ENCODE results near the gene DDX1.
A peak's percentile ranks its signal among the peaks of the same experiment; 100 is the strongest.
"Not testable (repeated sequence)": the region's sequence is repeated elsewhere in the genome, so short reads cannot be mapped to it uniquely, and the experiment has no call there.

The DDX1 gene

DNA sequence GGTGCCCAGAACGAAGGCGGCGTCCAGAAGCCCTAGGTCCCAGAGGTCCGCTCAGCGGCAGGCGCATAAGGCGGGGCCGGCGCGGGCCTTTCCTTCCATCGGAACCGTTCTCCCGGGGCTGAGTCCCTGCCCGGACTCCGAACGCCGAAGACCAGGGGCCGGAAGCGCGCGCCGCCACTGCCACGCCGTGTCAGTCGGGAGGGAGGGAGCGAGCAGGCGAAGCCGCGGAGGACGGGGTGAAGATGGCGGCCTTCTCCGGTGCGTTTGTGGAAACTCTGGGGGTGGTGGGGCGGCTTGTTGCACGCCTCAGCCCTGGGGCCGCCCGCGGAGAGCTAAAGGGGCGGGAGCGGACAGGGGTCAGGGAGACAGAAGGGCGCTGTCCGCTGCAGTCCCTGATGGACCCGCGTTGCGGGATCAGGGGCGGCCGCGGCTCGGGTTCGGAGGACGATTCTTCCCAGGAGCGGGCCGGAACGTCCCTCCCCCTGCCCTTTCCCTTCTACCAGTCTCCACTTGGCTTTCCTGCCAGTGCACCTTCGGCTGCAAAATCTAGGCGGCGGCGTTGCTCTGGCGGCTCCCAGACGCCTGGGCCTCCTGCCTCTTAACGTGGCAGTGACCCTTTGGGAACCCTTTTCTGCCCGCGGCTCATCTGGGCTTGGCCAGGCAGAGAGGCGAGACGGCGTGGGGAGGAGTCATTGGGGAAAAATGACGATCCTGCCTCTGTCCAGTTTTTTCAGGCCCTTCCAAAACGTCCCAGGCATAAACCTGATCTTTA lies at the start of gene DDX1:
DDX1 (plus strand) TSS at position 177 of the 772 bp plus-strand sequence; CDS start at position 243, 66 bp downstream.
- peak; percentile 86 for DNase-seq

DNA sequence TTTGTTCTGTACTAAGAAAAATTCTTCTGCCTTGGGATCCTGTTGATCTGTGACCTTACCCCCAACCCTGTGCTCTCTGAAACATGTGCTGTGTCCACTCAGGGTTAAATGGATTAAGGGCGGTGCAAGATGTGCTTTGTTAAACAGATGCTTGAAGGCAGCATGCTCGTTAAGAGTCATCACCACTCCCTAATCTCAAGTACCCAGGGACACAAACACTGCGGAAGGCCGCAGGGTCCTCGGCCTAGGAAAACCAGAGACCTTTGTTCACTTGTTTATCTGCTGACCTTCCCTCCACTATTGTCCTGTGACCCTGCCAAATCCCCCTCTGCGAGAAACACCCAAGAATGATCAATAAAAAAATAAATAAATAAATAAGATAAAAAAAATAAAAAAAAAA lies 49.4 kb upstream of the DDX1 start:
- not testable (repeated sequence) for DNase-seq

DNA sequence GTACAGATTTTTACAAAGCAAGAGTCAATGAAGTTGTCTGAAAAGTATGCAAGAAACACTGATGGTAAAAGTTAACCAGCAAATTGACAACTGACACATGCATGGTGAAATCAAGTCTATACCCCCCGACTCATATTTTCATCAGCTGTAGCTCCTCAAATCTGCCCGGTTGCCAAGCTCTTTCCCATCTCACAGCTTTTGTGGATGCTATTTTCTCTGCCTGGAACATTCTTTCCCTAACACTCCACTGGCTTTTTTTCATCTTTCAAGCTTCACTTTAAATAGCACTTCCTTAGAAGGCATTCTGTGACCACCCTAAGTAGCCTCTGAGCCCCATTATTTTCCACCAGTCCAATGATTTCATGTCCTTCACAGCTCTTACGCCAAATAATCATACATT lies 48.6 kb upstream of the DDX1 start:
- DNase-seq, result no peak

DNA sequence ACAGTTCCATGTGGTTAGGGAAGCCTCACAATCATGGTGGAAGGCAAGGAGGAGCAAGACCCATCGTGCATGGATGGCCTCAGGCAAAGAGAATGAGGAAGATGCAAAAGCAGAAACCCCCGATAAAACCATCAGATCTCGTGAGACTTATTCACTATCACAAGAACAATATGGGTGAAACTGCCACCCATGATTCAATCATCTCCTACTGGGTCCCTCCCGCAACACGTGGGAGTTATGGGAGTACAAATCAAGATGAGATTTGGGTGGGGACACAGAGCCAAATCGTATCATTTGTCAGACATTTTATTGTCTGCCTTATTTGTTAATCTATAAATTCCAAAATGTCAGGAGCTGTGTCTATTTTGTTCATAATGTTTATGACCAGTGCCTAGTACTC lies 48.1 kb upstream of the DDX1 start:
- no peak for DNase-seq

DNA sequence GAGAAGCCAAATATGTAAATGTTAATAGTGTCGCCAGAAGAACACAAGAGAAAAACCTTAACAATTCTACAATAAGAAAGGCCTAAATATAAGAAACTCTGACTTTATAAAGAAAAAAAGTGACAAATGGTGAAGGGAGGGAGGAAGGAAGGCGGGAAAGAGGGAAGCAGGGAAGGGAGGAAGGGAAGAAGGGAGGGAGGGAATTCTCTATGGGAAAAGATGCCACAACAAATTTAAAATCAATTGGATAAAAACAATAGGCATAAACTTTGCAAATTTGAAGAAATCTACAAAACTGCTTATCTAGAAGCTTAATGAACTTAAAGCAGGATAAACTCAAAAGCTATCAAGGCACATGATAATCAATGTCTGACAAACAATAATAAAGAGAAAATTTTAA lies 47.4 kb upstream of the DDX1 start:
- no peak for DNase-seq

DNA sequence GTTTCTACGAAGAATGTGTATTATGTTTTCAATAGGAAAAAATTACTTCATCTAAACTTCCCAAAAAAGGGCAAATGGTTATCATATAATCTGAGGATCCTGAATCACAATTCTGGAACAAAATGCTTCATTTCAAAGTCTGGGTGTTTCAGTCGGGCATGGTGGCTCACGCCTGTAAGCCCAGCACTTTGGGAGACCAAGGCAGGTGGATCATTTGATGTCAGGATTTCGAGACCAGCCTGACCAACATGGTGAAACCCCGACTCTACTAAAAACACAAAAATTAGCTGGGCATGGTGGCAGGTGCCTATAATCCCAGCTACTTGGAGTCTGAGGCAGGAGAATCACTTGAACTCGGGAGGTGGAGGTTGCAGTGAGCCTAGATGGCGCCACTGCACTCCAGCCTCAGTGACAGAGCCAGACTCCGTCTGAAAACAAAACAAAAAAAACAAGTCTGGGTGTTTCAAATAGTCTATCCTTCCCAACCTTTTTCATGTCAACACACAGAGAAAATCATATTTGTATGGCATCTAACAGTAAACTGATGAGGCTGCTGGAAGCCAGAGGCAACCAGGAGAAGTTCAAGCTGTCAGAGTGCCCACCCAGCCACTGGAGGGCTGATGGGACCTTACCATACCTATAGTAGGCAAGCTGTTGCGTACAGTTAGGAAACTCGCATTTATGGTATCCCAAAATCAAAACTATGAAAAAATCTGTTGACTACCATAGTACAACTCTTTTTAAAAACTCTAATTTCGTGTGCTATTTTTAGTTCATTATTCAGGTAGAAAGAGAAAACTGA lies 45.2 kb upstream of the DDX1 start:
- no peak for DNase-seq

DNA sequence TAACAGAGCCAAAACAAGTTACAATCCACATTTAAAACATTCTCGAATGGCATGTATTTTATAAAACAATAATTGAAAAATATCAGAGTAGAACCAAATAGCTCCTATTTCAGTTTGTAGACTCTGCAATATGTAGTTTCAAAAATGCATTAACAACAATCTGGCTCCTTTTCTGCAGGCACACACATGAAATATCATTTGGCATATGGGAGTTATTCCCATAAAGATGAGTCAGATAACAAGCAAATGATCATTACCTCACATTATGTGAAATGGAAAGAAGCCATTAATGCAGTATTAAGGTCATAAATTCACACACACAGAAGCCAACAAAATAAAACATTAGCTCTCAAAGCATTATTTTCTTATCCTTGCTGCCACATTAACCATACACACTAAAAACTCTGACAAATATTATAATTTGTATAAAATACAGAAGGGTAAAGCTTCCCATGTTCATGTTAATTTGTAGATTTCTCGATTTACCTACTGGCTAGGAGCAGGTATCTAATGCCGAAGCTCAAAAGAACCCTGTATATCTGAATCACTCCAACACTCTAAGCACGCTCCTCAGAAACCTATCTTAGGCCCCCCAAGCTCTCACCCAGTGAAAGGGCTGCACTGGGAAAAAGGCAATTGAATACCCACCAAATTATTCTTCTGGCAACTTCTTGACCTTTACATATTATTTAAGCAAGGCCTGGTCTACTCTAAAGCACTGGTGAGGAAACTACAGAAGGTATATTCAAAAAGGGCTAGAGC lies 44.4 kb upstream of the DDX1 start:
- DNase-seq, result no peak

DNA sequence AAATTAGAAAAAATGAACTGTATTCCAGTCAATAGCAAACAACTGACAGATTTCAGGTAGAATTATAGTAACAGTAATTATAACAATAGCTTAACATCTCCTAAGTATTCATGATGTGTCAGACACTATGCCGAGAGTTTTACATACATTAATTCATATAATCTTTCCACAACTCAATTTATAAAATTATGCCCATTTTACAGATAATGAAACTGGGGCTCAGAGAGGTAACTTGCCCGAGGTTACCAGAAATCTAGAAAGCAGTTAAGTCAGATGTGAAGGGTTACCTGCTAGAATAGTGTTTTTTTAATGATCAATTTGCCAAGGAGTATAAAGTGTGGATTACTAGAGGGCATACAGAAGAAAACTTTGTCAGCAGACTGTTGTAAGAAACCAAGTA lies 42.7 kb upstream of the DDX1 start:
- DNase-seq, result no peak

DNA sequence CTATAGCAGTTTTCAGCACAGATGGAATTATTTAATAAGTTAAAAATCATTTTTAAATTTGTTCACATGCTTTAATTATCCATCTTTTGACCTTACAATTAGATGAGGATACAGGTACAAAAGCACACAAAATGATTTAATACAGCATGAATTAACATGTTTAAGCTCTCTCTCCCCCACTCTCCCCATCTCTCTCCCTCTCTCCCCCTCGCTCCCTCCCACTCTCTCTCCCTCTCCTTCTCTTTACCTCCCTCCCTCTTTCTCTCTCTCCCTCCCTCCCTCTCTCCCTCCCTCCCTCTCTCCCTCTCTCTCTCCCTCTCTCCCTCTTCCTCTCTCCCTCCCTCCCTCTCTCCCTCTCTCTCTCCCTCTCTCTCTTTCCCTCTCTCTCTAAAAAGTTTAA lies 38.1 kb upstream of the DDX1 start:
- DNase-seq, result no peak

DNA sequence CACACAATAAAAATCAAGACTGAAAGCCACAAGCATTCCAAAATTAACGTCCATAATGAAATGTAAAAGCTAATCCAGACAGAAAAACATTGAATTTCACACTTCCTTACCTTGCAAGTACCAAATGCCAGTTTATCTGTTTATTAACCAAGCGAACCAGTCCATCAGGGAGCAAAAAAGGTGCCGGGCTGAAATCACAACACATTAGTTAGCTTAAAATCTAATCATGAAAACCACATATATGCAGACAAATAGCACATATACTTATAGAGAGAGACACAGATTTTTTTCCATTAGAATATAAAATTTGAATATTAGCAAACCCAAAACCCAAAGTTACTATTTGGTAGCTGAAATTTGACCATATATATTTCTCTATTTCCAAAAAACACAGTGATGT lies 37.7 kb upstream of the DDX1 start:
- DNase-seq, result no peak

DNA sequence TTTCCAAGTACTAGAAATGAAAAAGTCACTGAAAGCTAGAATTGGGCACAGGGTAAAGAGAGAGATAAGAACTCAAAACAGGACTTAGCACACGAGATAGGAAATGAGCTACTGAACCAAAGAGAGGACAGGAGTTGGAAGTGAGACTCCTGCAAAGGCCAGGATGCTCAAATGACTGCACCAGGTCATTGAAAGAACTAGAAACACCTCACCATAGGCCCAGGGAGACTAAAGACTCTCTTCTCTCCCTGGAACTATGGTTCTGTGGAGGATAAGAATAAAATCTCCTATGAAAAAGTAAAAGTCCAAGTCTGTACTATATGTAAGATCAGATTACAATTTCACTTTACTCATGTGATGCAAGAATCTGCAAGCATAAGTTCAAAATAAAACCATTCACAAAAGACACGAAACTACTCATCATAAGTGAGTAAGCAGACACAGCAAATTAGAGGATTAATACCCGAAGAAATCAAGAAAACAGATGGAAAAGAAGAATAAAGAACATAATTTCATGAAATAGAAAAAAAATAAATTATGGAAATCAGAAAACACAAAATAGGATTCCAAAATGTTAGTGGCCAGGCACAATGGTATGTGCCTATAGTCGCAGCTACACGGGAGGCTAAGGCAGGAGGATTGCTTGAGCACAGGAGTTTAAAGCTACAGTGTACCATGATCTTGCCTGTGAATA lies 37.0 kb upstream of the DDX1 start:
- DNase-seq, result no peak

DNA sequence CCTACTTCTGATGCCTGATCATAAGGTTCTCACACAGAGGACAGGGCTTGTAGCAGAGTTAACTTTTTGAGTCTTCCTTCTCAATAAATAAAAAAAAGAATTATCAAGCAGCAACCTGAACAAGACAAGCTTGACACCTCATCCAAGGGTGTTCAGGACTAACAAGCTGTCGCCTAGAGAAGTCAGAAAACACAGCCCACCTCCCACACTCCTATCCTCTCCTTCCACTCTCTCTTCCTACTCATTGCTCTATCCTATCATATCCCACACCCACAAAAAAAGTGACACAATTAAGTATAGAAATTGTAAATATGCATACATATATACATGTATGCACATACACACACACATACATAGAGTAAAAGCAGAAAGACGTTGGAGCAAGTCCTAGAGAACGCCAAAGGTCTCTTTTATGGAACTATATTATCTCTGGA lies 35.9 kb upstream of the DDX1 start:
- DNase-seq, result no peak

DNA sequence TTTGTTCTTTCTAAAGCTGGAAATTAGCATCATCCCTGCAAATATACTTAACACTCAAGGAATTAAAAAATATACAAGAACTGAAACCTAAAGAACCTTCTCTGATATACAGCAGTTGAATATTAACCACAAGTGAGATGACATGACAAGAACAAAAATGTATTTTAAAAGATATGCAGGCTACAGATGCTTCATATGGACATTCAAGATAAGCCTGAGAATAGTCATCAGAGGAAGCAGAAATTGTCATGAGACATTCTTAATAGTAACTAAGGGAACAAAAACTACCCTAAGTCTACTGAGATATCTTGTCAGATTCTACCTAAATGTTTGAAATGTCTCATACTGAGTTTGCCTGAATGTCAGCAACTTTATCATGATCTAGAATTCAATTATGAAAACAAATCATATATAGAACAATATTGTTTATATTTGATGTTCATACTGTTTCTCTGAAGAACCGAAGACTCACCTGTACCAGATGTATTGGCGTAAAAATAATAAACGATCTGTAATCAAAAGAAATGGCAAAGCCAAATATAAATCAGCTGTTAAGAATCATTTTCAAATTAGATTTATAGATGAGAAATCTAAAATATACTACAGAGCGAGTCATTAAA lies 35.2 kb upstream of the DDX1 start:
- DNase-seq, result no peak

DNA sequence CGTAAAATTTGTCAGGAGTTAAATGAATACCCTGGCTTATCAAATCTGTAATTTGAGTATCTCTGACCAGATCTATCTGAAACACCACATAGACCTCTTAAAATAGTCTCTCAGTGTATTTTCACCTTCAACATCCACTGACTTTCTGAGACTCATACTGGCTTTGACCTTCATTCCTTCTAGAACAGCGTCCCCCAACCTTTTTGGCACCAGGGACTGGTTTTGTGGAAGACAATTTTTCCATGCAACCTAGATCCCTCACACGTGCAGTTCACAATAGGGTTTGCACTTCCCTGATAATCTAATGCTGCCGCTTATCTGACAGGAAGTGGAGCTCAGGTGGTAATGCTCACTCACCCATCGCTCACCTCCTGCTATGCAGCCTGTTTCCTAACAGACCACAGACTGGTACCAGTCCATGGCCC lies 33.8 kb upstream of the DDX1 start:
- DNase-seq, result no peak

DNA sequence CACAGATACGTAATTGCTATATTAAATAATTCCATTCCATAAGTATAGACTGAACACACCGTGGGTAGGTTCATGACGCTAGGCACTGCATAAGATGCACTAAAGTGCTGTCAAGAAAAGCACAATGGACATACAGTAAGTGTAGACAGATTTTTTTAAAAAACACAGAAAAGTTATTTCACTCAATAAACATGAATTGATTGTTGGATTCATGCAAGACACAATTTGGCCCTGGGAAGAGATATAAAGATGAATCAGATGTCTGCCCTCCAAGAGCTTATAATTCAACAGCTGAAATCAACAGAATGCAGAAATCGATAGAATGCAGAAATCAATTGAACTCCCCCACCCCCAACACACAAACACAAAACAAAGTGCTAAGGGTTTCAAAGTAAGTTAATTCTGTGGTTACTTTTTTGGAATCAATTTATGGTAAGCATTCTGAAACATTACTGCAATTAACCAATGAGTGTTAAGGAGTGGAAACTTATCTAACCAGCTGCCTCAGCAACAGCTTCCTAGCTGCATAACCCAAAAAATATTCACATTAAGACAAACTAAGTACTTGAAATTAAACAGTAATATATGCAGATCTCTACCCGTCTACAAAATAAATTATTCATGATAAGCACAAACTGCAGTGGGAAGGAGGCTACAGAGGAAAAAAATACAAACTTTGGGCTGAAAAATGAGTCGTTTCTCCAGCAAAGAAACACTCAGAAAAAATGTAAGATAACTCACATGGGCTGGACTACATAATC lies 32.1 kb upstream of the DDX1 start:
- no peak for DNase-seq

DNA sequence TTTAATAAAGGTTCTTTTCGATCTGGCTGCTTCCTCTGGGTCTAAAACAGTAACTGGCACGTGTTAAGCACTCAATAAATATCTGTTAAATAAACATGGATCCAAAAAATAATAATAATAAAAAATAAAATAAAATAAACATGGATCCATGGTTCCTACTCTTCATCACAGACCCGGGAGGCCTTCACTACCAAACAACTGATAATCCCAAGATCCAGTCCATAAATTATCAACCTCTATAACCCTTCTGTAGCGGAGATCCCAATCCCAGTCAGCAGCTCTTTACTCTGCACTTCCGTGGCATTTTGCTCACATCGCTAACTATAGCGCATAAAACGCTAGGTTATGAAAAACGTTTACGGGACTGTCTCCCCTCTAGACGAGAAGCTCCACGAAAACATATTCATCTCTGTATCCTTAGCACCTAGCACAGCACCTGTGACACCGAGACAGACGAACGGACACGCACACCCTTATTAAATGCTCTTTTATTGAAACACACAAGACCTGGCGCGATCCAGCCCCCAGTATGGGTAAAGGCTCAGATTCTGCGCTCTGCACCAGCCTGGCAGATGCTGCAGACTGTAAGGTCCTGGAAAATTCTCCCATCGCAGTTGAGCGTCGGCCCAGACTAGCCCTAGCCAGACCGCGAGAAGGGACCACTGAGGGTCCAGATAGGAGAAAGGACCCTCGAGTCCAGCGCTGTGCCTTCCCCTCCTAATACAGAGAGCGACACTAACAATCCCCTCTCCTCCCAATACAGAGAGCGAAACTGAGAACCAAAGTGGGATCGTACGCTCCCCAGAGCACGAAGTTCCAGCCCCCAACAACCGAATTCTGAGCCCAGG lies 31.3 kb upstream of the DDX1 start:
- peak; percentile 5 for DNase-seq

DNA sequence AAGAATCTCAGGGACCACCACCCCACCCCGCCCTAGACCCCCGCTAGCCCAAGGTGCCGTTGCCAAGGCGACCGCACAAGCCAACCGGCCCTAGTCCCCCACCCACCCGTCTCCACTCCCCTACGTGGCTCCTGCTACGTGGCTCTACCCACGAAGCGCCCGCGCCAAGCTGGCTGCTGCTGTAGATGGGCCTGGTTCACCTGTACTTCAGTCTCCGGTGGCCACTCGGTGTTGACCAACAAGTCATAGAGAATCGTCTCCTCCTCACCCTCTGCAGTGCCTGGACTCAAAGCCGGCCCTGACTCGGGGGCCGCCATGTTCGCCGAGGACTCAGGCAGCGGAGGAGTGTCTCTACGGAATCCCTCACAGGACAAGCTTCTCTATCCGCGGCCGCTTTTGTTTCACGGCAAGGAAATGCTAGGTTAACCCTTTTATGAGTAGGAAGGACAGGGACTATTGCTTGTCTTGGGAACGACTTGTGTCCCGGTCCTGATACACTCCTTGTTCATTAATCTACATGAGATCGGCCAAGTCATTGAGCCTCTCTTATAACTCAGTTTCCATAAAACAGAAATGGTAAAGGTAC lies 30.6 kb upstream of the DDX1 start, which contains the start of gene NBAS:
NBAS (minus strand) TSS at position 347 of the 586 bp plus-strand sequence; CDS start at position 317, 30 bp downstream.
- DNase-seq, result peak; percentile 84

DNA sequence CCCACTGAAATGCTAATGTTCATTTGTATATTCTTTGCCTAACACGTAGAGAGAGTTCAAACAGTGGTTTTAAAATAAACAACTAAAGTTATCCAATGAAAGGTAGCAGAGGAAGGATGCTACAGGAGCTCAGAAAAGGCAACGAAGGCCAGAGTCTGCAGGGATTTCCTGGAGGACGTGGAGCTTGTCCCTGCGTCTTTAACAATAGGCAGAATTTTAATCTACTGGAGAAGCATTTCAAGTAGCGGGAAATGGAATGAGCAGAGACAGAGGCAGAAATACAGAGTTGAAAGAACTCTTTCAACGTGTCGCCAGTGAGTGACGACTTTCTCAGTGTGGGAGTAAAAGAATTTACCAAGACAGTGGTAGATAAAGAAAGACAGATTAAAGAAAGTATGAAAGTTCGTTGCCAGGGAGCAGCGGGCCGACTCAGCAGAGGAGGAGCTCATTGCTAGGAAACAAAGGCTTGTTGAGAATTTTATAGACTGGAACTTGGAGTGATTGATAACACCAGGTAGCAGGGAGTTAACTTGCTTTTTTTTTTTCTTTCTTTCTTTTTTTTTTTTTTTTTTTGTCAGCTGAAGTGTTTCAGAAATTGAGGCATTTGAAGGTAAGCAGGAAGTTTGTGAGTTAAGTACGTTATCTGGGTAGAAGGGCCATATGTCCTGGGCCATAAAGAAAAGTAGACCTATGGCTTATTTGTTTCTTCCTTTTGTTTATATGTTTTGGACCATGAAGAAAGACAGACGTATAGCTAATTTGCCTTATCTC lies 29.9 kb upstream of the DDX1 start:
- DNase-seq, result peak; percentile 29

DNA sequence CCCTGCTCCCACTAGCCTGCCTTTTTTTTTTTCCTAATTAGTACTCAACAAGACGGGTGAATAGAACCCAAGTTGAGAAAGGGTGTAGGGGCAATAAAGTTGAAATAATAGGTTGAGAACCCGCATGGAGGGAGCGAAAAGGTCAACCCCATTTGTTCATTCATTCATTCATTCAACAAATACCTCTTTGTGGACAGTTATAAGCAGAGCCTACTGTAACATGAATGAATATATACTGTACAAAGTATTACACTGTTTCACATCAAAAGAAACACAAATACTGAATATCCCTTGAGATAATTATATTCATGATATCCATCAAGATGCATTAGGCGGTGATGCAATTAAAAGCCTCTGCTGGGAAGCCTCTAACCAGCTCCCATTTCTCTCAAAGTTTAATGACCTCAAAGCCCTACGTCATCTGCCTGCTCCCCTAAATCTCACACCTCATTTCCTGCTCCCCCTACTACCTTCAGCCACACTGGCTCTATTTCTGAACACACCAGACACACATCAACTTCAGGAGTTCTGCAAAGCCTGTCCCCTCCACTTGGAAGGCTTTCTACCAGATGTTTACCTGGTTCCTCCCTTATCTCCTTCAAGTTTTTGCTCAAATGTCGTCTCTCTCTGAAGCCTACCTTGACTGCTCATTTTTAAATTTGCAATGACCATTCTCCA lies 29.2 kb upstream of the DDX1 start:
- no peak for DNase-seq

Data from stimulated activated CD4-positive, alpha-beta T cell treated with anti-CD3 and anti-CD28 coated beads, Interleukin-4, amount 100 ng/mL, for 24 hours (primary cell).